Motor neuron (in vitro differentiated cells): ENCODE results near the gene TAC4. TPM values are rescaled to one million over a fixed set of nuclear protein-coding genes. Genes with fewer than 3 reads are reported as not detected.

Source experiments
- ATAC-seq, 8 experiments: fragments of 200-7000 bp; cut with Tn5 transposase; replicated peaks in 6 of 8; 2 replicates each; pipeline ENCODE4 v1.8.0; 2021; ENCODE audit warnings: mild to moderate bottlenecking in 8 of 8, moderate library complexity in 8 of 8
- H3K27ac ChIP-seq, 2 donors: fragments of 250-450 bp; sonication (Bioruptor Pico); 2 replicates each; pipeline ENCODE4 v1.9.0; 2021; ENCODE audit warnings: antibody characterized with exemption in 2 of 2, mild to moderate bottlenecking in 2 of 2, moderate library complexity in 1 of 2
- H3K4me1 ChIP-seq, 2 donors: fragments of 250-450 bp; sonication (Bioruptor Pico); replicated peaks in 1 of 2; 2 replicates each; pipeline ENCODE4 v1.6.1; 2021; ENCODE audit warnings: antibody characterized with exemption in 2 of 2, mild to moderate bottlenecking in 2 of 2, moderate library complexity in 1 of 2
- H3K4me3 ChIP-seq, 5 donors: fragments of 250-450 bp; sonication (Bioruptor Pico); 2 replicates each; pipeline ENCODE4 v1.9.0; 2021; ENCODE audit warnings: antibody characterized with exemption in 5 of 5, mild to moderate bottlenecking in 5 of 5, moderate library complexity in 4 of 5
- WGBS, 10 experiments: fragments of 450-650 bp; shearing (Covaris generic); methylation state at CpG; one replicate each; pipeline ENCODE4 v1.0.0; 2022; 5-methylcytosine and 5-hydroxymethylcytosine counted together
- in situ Hi-C, 9 experiments: fragments of 400-800 bp; cut with MboI; loops; one replicate each; pipeline ENCODE4 v1.15.0; 2021; ENCODE audit warnings: low sequenced_read_pairs in 9 of 9, low pct_unique_long_range_greater_than_20kb in 2 of 9; ENCODE audit not compliant: unreplicated experiment in 9 of 9
- total RNA-seq, 8 experiments: library from RNA; unstranded; fragments of 300-600 nt; gene quantifications; 2 replicates each; pipeline versions ENCODE4 v1.2.3 to v1.2.4, GENCODE V29; 2022

Gene TAC4
- total RNA-seq: 1 to 10 TPM in 1 of 8 experiments, under 1 TPM in 1, not detected in 6; 0.49 to 1.0 TPM

GRCh38 chr17:49848019-49848473 is at the start of gene TAC4:
Gene TAC4 (minus strand): TSS chr17:49848069. CDS start chr17:49848017, 52 bp downstream.
- ATAC-seq: no peak
- in situ Hi-C loops: loop anchor here in 1 of 9 experiments (25.0 kb wide), 1 partner anchor 286 kb away; no protein-coding TSS in a partner anchor

GRCh38 chr17:49896860-49897259 is 49.0 kb upstream of the TAC4 start:
- in situ Hi-C loops: no loop called here
- ATAC-seq: no peak
- no peaks in the 10 kb centered on the region for H3K4me1 ChIP-seq
- H3K27ac ChIP-seq: no peak overlapping the region
- no peak overlapping the region for H3K4me3 ChIP-seq
- WGBS, 10 experiments: 0 to 60% (median 41%) methylated on average over 1 to 2 of the region's 5 CpGs; no CpG with 5 or more reads in 6 of the 10 experiments

More at GRCh38 chr17:49848019-49848473, at the start of gene TAC4:
- H3K4me1 ChIP-seq: peaks cover 3 to 7% of the 10 kb centered on the region in 2 donors
- no peak within 1 kb of the TSS for H3K4me3 ChIP-seq
- H3K27ac ChIP-seq: no peak within 1 kb of the TSS

- 25 to 83% (median 60%) methylated on average over 1 of the region's 1 CpG; no CpG with 5 or more reads in 5 of the 10 experiments for WGBS, 10 experiments
- H3K27ac ChIP-seq: no peak overlapping the region
- no peaks in the 10 kb centered on the region for H3K4me1 ChIP-seq
- in situ Hi-C loops: no loop called here
- ATAC-seq: no peak
- H3K4me3 ChIP-seq: no peak overlapping the region
Observed at GRCh38 chr17:49896222-49896621, 48.4 kb upstream of the TAC4 start.

- no peak for ATAC-seq
- Histone ChIP-seq H3K27ac (no peak overlapping the region), H3K4me3 (no peak overlapping the region), H3K4me1 (no peaks in the 10 kb centered on the region)
- in situ Hi-C loops: no loop called here
- WGBS, 10 experiments: 0 to 50% (median 22%) methylated on average over 1 to 2 of the region's 2 CpGs; no CpG with 5 or more reads in 2 of the 10 experiments
Observed at GRCh38 chr17:49895812-49896211, 47.9 kb upstream of the TAC4 start.

GRCh38 chr17:49894761-49895160 is 46.9 kb upstream of the TAC4 start:
- WGBS, 10 experiments: 64 to 80% (median 73%) methylated on average over 1 to 6 of the region's 10 CpGs; no CpG with 5 or more reads in 7 of the 10 experiments
- in situ Hi-C loops: no loop called here
- no peak overlapping the region for H3K4me3 ChIP-seq
- no peaks in the 10 kb centered on the region for H3K4me1 ChIP-seq
- H3K27ac ChIP-seq: no peak overlapping the region
- no peak for ATAC-seq

GRCh38 chr17:49891694-49892389 is 44.0 kb upstream of the TAC4 start:
- Histone ChIP-seq H3K27ac (no peak overlapping the region), H3K4me1 (no peaks in the 10 kb centered on the region), H3K4me3 (no peak overlapping the region)
- WGBS, 10 experiments: 42 to 100% (median 71%) methylated on average over 1 to 9 of the region's 10 CpGs
- no peak for ATAC-seq
- in situ Hi-C loops: no loop called here

- ATAC-seq: no peak
- no peaks in the 10 kb centered on the region for H3K4me1 ChIP-seq
- H3K27ac ChIP-seq: no peak overlapping the region
- WGBS, 10 experiments: 17 to 80% (median 48%) methylated on average over 1 to 5 of the region's 5 CpGs; no CpG with 5 or more reads in 3 of the 10 experiments
- no peak overlapping the region for H3K4me3 ChIP-seq
- in situ Hi-C loops: no loop called here
Observed at GRCh38 chr17:49891271-49891670, 43.4 kb upstream of the TAC4 start.

GRCh38 chr17:49890852-49891251 is 43.0 kb upstream of the TAC4 start:
- no peaks in the 10 kb centered on the region for H3K4me1 ChIP-seq
- no peak overlapping the region for H3K27ac ChIP-seq
- WGBS, 10 experiments: 67 to 100% (median 80%) methylated on average over 2 to 3 of the region's 23 CpGs; no CpG with 5 or more reads in 6 of the 10 experiments
- ATAC-seq: no peak
- H3K4me3 ChIP-seq: no peak overlapping the region
- in situ Hi-C loops: no loop called here

GRCh38 chr17:49890077-49890821 is 42.4 kb upstream of the TAC4 start:
- H3K4me1 ChIP-seq: no peaks in the 10 kb centered on the region
- no peak overlapping the region for H3K27ac ChIP-seq
- in situ Hi-C loops: no loop called here
- ATAC-seq: no peak
- 34 to 50% methylated on average over 7 to 12 of the region's 33 CpGs; no CpG with 5 or more reads in 8 of the 10 experiments for WGBS, 10 experiments
- H3K4me3 ChIP-seq: no peak overlapping the region

- Histone ChIP-seq H3K4me3 (no peak overlapping the region), H3K4me1 (no peaks in the 10 kb centered on the region), H3K27ac (no peak overlapping the region)
- in situ Hi-C loops: no loop called here
- no peak for ATAC-seq
- 67 to 100% (median 93%) methylated on average over 1 to 6 of the region's 12 CpGs; no CpG with 5 or more reads in 3 of the 10 experiments for WGBS, 10 experiments
Observed at GRCh38 chr17:49889500-49889899, 41.6 kb upstream of the TAC4 start.

- no peak for ATAC-seq
- Histone ChIP-seq H3K4me1 (no peaks in the 10 kb centered on the region), H3K4me3 (no peak overlapping the region), H3K27ac (no peak overlapping the region)
- in situ Hi-C loops: no loop called here
- WGBS, 10 experiments: 0 to 83% (median 57%) methylated on average over 1 to 4 of the region's 9 CpGs; no CpG with 5 or more reads in 4 of the 10 experiments
Observed at GRCh38 chr17:49887744-49888360, 40.0 kb upstream of the TAC4 start.

GRCh38 chr17:49887086-49887743 is 39.3 kb upstream of the TAC4 start:
- in situ Hi-C loops: no loop called here
- no peak for ATAC-seq
- WGBS, 10 experiments: 51 to 79% (median 58%) methylated on average over 1 to 4 of the region's 7 CpGs; no CpG with 5 or more reads in 6 of the 10 experiments
- no peaks in the 10 kb centered on the region for H3K4me1 ChIP-seq
- no peak overlapping the region for H3K4me3 ChIP-seq
- H3K27ac ChIP-seq: no peak overlapping the region
